ENCODE results near the gene MYT1.

- TF ChIP-seq, protein P1, sequence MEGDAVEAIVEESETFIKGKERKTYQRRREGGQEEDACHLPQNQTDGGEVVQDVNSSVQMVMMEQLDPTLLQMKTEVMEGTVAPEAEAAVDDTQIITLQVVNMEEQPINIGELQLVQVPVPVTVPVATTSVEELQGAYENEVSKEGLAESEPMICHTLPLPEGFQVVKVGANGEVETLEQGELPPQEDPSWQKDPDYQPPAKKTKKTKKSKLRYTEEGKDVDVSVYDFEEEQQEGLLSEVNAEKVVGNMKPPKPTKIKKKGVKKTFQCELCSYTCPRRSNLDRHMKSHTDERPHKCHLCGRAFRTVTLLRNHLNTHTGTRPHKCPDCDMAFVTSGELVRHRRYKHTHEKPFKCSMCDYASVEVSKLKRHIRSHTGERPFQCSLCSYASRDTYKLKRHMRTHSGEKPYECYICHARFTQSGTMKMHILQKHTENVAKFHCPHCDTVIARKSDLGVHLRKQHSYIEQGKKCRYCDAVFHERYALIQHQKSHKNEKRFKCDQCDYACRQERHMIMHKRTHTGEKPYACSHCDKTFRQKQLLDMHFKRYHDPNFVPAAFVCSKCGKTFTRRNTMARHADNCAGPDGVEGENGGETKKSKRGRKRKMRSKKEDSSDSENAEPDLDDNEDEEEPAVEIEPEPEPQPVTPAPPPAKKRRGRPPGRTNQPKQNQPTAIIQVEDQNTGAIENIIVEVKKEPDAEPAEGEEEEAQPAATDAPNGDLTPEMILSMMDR (IDR thresholded peaks at IDR 0.05), result no peak
- TF ChIP-seq EP300 (IDR thresholded peaks at IDR 0.05), result no peak
- TF ChIP-seq POLR2A (IDR thresholded peaks at IDR 0.05), result no peak
These were observed 81.7 kb downstream of the MYT1 start for GRCh38 chr20:64245746-64246595.

All from tibial nerve (tissue), 4 donors.